Stimulated activated naive CD8-positive, alpha-beta T cell treated with anti-CD3 and anti-CD28 coated beads, Interleukin-15, Interleukin-2, amounts not matched to agents 100 ng/mL and 50 ng/mL, for 24 hours (primary cell): ENCODE results near the gene C8B.

Source experiments
- H3K27ac Mint-ChIP-seq: one replicate; pipeline ENCODE4 v1.8.0; 2021; ENCODE audit warnings: mild to moderate bottlenecking, mixed read lengths
- H3K27me3 Mint-ChIP-seq: one replicate; pipeline ENCODE4 v1.8.0; 2021; ENCODE audit warnings: mixed read lengths
- H3K36me3 Mint-ChIP-seq: one replicate; pipeline ENCODE4 v1.8.0; 2021; ENCODE audit warnings: low read depth, mixed read lengths
- H3K4me1 Mint-ChIP-seq: one replicate; pipeline ENCODE4 v1.8.0; 2021; ENCODE audit warnings: low read depth, mixed read lengths
- H3K4me3 Mint-ChIP-seq: one replicate; pipeline ENCODE4 v1.8.0; 2021; ENCODE audit warnings: mild to moderate bottlenecking, mixed read lengths
- H3K9me3 Mint-ChIP-seq: one replicate; pipeline ENCODE4 v1.8.0; 2021; ENCODE audit warnings: mixed read lengths

The C8B gene

GRCh38 chr1:56929492-56929891 is 36.3 kb downstream of the C8B start:
- no peak overlapping the region for H3K27ac Mint-ChIP-seq
- no peaks in the 10 kb centered on the region for H3K9me3 Mint-ChIP-seq
- H3K36me3 Mint-ChIP-seq = no peaks in the 10 kb centered on the region
- no peaks in the 10 kb centered on the region for H3K27me3 Mint-ChIP-seq
- H3K4me3 Mint-ChIP-seq = no peak overlapping the region
- H3K4me1 Mint-ChIP-seq = no peaks in the 10 kb centered on the region

- no peak overlapping the region for H3K4me3 Mint-ChIP-seq
- H3K4me1 Mint-ChIP-seq = no peaks in the 10 kb centered on the region
- peaks cover 4% of the 10 kb centered on the region for H3K9me3 Mint-ChIP-seq
Observed at GRCh38 chr1:56927986-56928385, 37.8 kb downstream of the C8B start.

GRCh38 chr1:56927171-56927570 is 38.6 kb downstream of the C8B start:
- Mint-ChIP-seq H3K4me3 (no peak overlapping the region), H3K27me3 (peaks cover 8% of the 10 kb centered on the region), H3K9me3 (peaks cover 4% of the 10 kb centered on the region), H3K36me3 (no peaks in the 10 kb centered on the region), H3K27ac (no peak overlapping the region), H3K4me1 (no peaks in the 10 kb centered on the region)

More at GRCh38 chr1:56927986-56928385, 37.8 kb downstream of the C8B start:
- H3K27me3 Mint-ChIP-seq = peaks cover 4% of the 10 kb centered on the region
- H3K36me3 Mint-ChIP-seq = no peaks in the 10 kb centered on the region
- H3K27ac Mint-ChIP-seq = no peak overlapping the region

GRCh38 chr1:56925193-56925592 is 40.6 kb downstream of the C8B start:
- no peaks in the 10 kb centered on the region for H3K36me3 Mint-ChIP-seq
- no peak overlapping the region for H3K4me3 Mint-ChIP-seq
- no peak overlapping the region for H3K27ac Mint-ChIP-seq
- H3K27me3 Mint-ChIP-seq = peaks cover 10% of the 10 kb centered on the region
- peaks cover 4% of the 10 kb centered on the region for H3K9me3 Mint-ChIP-seq
- no peaks in the 10 kb centered on the region for H3K4me1 Mint-ChIP-seq

DNA sequence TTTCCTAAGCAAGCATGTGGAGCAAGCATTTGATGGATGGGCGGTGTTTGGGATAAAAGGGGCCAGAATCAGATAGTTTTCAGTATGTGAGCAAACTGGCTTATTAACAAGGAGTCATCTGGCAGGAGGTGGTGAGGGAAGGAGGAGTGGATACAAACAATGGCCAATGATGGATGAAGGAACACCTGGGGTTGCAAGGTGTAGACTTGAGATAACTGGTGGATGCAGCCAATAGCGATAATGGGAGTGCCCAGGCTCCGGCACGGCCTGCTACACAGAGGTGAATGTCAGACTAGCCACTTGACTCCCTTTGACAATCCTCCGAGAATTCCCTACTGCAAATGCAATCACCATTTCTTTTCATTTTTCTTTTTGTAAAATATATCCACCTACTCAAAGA is 41.7 kb downstream of the C8B start:
- H3K4me3 Mint-ChIP-seq = no peak overlapping the region
- no peaks in the 10 kb centered on the region for H3K36me3 Mint-ChIP-seq
- H3K9me3 Mint-ChIP-seq = peaks cover 4% of the 10 kb centered on the region
- no peak overlapping the region for H3K27ac Mint-ChIP-seq
- no peaks in the 10 kb centered on the region for H3K4me1 Mint-ChIP-seq
- peaks cover 10% of the 10 kb centered on the region for H3K27me3 Mint-ChIP-seq

DNA sequence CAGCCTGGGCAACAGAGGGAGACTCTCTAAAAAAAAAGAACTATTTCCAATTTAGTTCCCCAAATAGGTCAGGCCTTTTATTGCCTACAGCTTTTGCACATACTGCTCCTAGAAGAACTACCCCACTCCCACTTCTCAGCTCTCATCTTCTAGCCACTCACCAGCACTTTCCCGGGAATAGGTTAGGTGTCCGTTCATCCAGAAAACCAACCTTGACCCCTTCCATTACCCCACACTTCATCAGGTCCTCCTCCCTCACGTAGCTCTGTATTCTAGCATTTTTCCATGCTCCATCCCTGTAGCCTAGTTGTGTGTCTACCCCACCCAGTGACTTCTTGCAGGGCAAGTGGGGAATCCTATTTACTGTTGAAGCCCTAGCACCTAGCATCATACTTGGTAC is 42.6 kb downstream of the C8B start:
- Mint-ChIP-seq H3K4me3 (no peak overlapping the region), H3K27ac (no peak overlapping the region), H3K4me1 (no peaks in the 10 kb centered on the region), H3K9me3 (peaks cover 4% of the 10 kb centered on the region), H3K27me3 (peaks cover 10% of the 10 kb centered on the region), H3K36me3 (no peaks in the 10 kb centered on the region)

GRCh38 chr1:56922507-56922906 is 43.3 kb downstream of the C8B start:
- Mint-ChIP-seq H3K9me3 (peaks cover 4% of the 10 kb centered on the region), H3K4me3 (no peak overlapping the region), H3K27ac (no peak overlapping the region), H3K4me1 (no peaks in the 10 kb centered on the region), H3K36me3 (no peaks in the 10 kb centered on the region), H3K27me3 (peaks cover 10% of the 10 kb centered on the region)

DNA sequence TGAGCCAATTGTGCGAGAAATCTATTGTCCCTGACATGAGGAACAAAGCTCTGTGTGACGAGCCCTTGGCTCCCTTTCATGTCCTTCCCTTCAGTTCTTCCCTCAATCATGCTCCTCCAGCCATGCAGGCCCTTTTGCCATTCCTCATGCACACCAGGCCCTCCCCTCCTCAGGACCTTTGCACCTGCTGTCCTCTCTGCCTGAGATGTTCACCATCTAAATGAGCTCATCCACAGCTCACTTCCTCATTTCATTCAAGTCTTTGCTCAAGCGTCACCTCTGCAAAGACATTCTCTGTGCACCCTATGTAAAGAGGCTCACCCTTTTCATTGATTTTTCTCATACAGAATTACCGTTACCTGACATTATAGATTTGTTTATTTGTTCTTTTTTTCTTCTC is 43.7 kb downstream of the C8B start:
- Mint-ChIP-seq H3K4me3 (no peak overlapping the region), H3K4me1 (no peaks in the 10 kb centered on the region), H3K36me3 (no peaks in the 10 kb centered on the region)

GRCh38 chr1:56921479-56921878 is 44.3 kb downstream of the C8B start:
- no peak overlapping the region for H3K4me3 Mint-ChIP-seq
- H3K4me1 Mint-ChIP-seq = no peaks in the 10 kb centered on the region
- H3K27me3 Mint-ChIP-seq = peaks cover 10% of the 10 kb centered on the region
- H3K36me3 Mint-ChIP-seq = no peaks in the 10 kb centered on the region
- H3K9me3 Mint-ChIP-seq = peaks cover 4% of the 10 kb centered on the region
- no peak overlapping the region for H3K27ac Mint-ChIP-seq

More for the DNA sequence above, 43.7 kb downstream of the C8B start:
- Mint-ChIP-seq H3K27ac (no peak overlapping the region), H3K27me3 (peaks cover 10% of the 10 kb centered on the region), H3K9me3 (peaks cover 4% of the 10 kb centered on the region)

DNA sequence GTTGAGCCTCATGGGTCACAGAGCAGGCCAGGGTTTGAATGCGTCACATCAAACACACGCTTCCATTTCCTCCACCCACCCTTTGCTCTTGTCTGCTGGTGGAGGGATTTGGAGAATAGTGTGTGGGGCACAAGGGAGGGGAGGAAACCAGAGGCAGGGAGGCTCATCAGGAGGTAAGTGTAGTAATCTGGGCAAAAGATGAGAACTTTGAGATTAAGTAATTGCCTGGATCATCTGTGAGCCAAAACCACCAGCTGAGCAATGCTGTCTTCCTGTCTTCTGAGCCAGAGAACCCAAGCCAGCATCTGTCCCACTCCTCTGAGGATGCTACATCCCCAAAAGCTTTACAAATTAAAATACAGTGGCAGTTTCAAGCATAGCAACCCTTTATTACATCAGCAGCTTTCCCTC is 45.2 kb downstream of the C8B start:
- H3K36me3 Mint-ChIP-seq = no peaks in the 10 kb centered on the region
- H3K27ac Mint-ChIP-seq = no peak overlapping the region
- H3K4me3 Mint-ChIP-seq = no peak overlapping the region
- H3K27me3 Mint-ChIP-seq = peaks cover 11% of the 10 kb centered on the region
- H3K9me3 Mint-ChIP-seq = peaks cover 4% of the 10 kb centered on the region
- H3K4me1 Mint-ChIP-seq = no peaks in the 10 kb centered on the region

DNA sequence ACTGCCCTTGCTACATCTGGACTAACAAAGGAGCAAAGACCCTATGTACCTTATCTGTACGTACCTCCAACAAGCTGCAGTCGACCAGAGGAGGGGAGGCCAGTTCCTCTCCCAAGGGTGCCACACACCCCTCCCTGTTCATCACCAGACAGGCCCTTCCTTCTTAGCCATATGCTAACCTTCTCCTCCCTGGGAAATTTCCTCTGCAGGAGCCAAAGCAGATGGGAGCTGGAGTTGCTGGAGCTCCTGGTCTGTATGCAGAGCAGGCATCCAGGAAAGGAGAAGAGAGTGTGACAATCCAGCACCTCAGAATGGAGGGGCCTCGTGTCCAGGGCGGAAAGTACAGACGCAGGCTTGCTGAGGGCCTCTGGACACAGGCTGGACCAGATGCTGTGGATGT is 48.5 kb downstream of the C8B start:
- Mint-ChIP-seq H3K36me3 (no peaks in the 10 kb centered on the region), H3K4me1 (no peaks in the 10 kb centered on the region), H3K9me3 (no peaks in the 10 kb centered on the region), H3K4me3 (no peak overlapping the region), H3K27me3 (peaks cover 12% of the 10 kb centered on the region), H3K27ac (no peak overlapping the region)

DNA sequence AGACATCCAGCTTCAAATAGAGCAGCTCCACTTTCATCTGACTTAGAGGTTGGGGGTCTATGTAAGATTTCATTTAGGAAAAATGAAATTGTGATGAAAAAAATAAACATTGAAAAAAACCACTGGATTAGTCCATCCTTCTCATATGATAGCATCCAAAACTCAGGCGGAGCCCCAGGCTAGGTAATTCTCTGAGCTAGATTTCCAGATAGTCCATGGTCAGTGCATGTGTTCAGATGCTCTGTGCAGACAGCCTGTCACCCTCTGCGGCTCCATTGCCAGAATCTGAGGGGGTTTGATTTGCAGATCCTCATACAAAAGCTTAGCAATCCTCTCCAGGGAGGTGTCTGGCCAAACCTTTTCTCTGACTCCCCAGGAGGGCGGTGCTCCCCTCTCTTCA is 49.2 kb downstream of the C8B start:
- Mint-ChIP-seq H3K36me3 (no peaks in the 10 kb centered on the region), H3K4me3 (no peak overlapping the region), H3K4me1 (no peaks in the 10 kb centered on the region), H3K9me3 (no peaks in the 10 kb centered on the region), H3K27me3 (peaks cover 8% of the 10 kb centered on the region), H3K27ac (no peak overlapping the region)

DNA sequence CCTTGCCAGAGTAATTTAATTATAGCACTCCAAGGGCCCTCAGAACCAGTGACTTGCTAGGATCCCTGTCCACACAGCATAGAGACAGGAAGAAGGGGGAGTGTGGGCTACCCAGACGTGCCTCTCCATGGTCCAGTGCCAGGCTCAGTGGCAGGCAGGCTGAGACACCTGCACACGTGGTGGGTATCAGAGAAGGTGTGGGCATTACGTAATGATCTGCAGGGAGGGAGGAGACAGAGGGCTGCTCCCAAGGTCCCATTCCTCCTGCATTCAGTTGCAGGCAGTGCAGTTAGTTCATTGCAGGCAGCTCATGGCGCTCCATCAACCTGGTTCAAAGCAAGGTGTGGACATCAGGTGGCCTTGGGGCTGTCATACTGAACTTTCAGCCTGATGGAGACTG is 49.9 kb downstream of the C8B start:
- peaks cover 8% of the 10 kb centered on the region for H3K27me3 Mint-ChIP-seq
- no peaks in the 10 kb centered on the region for H3K9me3 Mint-ChIP-seq
- H3K27ac Mint-ChIP-seq = no peak overlapping the region
- H3K36me3 Mint-ChIP-seq = no peaks in the 10 kb centered on the region
- no peaks in the 10 kb centered on the region for H3K4me1 Mint-ChIP-seq
- no peak overlapping the region for H3K4me3 Mint-ChIP-seq

GRCh38 chr1:56912325-56912724 is 53.5 kb downstream of the C8B start:
- H3K27ac Mint-ChIP-seq = no peak overlapping the region
- no peaks in the 10 kb centered on the region for H3K9me3 Mint-ChIP-seq
- H3K4me3 Mint-ChIP-seq = no peak overlapping the region
- peaks cover 3% of the 10 kb centered on the region for H3K4me1 Mint-ChIP-seq
- H3K36me3 Mint-ChIP-seq = no peaks in the 10 kb centered on the region
- peaks cover 8% of the 10 kb centered on the region for H3K27me3 Mint-ChIP-seq

DNA sequence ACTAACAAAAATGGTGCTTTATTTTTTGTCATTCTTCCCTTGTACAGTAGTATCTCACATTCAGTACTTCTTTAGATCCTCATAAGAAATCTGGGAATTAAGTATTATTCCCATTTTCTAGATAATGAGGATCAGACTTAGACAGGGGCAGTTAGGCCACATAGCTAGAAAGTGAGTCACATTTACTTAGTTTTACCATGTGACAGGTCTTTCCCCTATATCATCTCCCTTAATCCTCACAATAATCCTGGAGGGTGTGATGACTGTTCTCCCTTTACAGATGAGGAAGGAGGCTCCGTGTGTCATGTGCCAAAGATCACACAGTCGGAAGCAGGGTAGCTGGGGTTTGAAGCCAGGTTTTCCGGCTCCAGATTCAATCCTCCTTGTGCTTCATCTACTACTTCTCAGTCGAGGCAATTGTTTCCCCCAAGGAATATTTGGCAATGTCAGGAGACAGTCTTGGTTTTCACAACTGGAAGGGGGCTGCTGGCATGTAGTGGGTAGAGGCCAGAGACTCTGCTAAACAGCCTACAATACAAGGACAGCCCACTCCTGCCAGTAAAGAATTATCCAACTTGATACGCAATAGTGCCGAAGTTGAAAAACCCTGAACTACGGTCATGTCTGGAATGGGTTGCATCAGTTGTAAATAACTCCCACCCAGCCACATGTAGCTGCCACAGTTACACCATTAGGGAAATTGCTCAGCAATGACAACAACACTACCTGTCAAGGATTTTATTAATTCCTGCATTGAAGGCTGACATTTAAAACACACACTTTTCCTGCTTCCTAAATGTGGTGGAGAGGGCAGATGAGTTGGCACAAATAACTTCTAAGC is 54.5 kb downstream of the C8B start:
- Mint-ChIP-seq H3K27me3 (peaks cover 8% of the 10 kb centered on the region), H3K9me3 (no peaks in the 10 kb centered on the region)

DNA sequence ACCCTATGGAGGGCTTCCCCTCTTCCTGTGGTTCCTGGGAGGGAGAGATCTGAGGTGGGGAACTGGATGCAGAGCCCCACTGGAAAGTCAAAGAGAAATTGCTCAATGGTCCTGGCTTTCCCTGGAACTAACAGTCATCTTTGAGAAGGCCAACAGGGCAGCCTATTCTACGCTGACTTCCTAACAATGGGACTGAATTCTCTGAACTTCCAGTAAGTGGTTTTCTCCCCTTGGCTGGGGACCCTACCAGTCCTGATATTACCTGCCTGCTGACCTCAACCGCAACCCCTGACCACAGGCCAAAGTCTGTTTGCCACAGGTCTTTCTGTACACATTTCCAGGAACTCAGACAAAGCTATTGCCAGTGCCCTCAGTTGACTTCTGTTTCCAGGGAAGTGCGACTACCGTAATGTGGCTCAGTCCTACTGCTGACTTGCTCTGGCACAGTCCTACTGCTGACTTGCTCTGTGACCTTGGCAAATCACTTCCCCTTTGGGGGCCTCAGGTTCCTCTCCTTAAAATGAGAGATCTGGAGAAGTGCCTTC is 55.3 kb downstream of the C8B start:
- no peak overlapping the region for H3K27ac Mint-ChIP-seq
- no peaks in the 10 kb centered on the region for H3K36me3 Mint-ChIP-seq
- peaks cover 6% of the 10 kb centered on the region for H3K27me3 Mint-ChIP-seq
- H3K4me3 Mint-ChIP-seq = no peak overlapping the region
- no peaks in the 10 kb centered on the region for H3K9me3 Mint-ChIP-seq
- H3K4me1 Mint-ChIP-seq = peaks cover 3% of the 10 kb centered on the region

More for the DNA sequence above, 54.5 kb downstream of the C8B start:
- Mint-ChIP-seq H3K4me3 (no peak overlapping the region), H3K4me1 (peaks cover 3% of the 10 kb centered on the region), H3K36me3 (no peaks in the 10 kb centered on the region), H3K27ac (no peak overlapping the region)
